ENCODE measurements around the gene PPIE. TPM values are rescaled to one million over a fixed set of nuclear protein-coding genes. Genes with fewer than 3 reads are reported as not detected.

The PPIE gene
- polyA plus RNA-seq (ENCODE audit: low read depth in 6 of 6), result 100 to 1,000 TPM in 2 of 6 donors, 10 to 100 TPM in 4; 52.8 to 118 (median 82.0) TPM

- peaks cover 0 to 13% (median 2%) of the 10 kb centered on the region in 7 donors for H3K9me3 Mint-ChIP-seq
- peak; percentile 98 for ATAC-seq (ENCODE audit: low read depth in 2 of 2)
- DNase-seq, result peak; percentile 78
- peak within 1 kb of the TSS; percentile 90 to 96 (median 94) for H3K27ac Mint-ChIP-seq
- peaks cover 4 to 24% of the 10 kb centered on the region in 2 donors for H3K36me3 Mint-ChIP-seq
- H3K27me3 Mint-ChIP-seq, result peaks cover 19 to 38% (median 33%) of the 10 kb centered on the region in 3 donors
- H3K4me3 Mint-ChIP-seq, result peak within 1 kb of the TSS; percentile 93 to 99 (median 97)
- peaks cover 19 to 32% (median 21%) of the 10 kb centered on the region in 3 donors for H3K4me1 Mint-ChIP-seq
These were observed at the start of gene PPIE for GRCh38 chr1:39738622-39739366. PPIE (plus strand) TSS chr1:39738882; CDS start chr1:39738901, 19 bp downstream.

GRCh38 chr1:39689214-39689613, 49.5 kb upstream of the PPIE start:
- ATAC-seq (ENCODE audit: low read depth in 2 of 2) (no peak), DNase-seq (no peak)
- Mint-ChIP-seq H3K9me3 (peaks cover 0 to 5% (median 3%) of the 10 kb centered on the region in 7 donors), H3K4me3 (peak overlapping the region in 2 of 8 donors; percentile 37 to 67), H3K27me3 (peaks cover 65 to 82% (median 67%) of the 10 kb centered on the region in 3 donors), H3K36me3 (peaks cover 0 to 25% of the 10 kb centered on the region in 2 donors), H3K4me1 (peaks cover 13 to 20% (median 18%) of the 10 kb centered on the region in 3 donors), H3K27ac (no peak overlapping the region)

GRCh38 chr1:39689635-39690034, 49.0 kb upstream of the PPIE start:
- DNase-seq (no peak), ATAC-seq (ENCODE audit: low read depth in 2 of 2) (no peak)
- H3K27me3 Mint-ChIP-seq, result peaks cover 67 to 82% (median 67%) of the 10 kb centered on the region in 3 donors
- peaks cover 0 to 5% (median 3%) of the 10 kb centered on the region in 7 donors for H3K9me3 Mint-ChIP-seq
- peaks cover 0 to 22% of the 10 kb centered on the region in 2 donors for H3K36me3 Mint-ChIP-seq
- H3K4me3 Mint-ChIP-seq, result peak overlapping the region in 2 of 8 donors; percentile 33 to 54
- no peak overlapping the region for H3K27ac Mint-ChIP-seq
- peaks cover 13 to 18% (median 16%) of the 10 kb centered on the region in 3 donors for H3K4me1 Mint-ChIP-seq

GRCh38 chr1:39690225-39690624, 48.5 kb upstream of the PPIE start:
- Mint-ChIP-seq H3K36me3 (peaks cover 0 to 16% of the 10 kb centered on the region in 2 donors), H3K4me1 (peaks cover 11 to 17% (median 13%) of the 10 kb centered on the region in 3 donors), H3K27me3 (peaks cover 67 to 82% (median 67%) of the 10 kb centered on the region in 3 donors), H3K9me3 (peaks cover 0 to 4% (median 1%) of the 10 kb centered on the region in 7 donors), H3K27ac (peak overlapping the region in 1 of 6 donors; percentile 74), H3K4me3 (peak overlapping the region; percentile 13 to 84 (median 68))
- ATAC-seq (ENCODE audit: low read depth in 2 of 2) (no peak), DNase-seq (no peak)

GRCh38 chr1:39690794-39691382, 47.8 kb upstream of the PPIE start:
- peaks cover 70 to 88% (median 71%) of the 10 kb centered on the region in 3 donors for H3K27me3 Mint-ChIP-seq
- peak overlapping the region in 1 of 6 donors; percentile 74 for H3K27ac Mint-ChIP-seq
- H3K9me3 Mint-ChIP-seq, result peaks cover 0 to 4% (median 1%) of the 10 kb centered on the region in 7 donors
- peaks cover 0 to 16% of the 10 kb centered on the region in 2 donors for H3K36me3 Mint-ChIP-seq
- peak overlapping the region; percentile 34 to 82 (median 74) for H3K4me3 Mint-ChIP-seq
- ATAC-seq (ENCODE audit: low read depth in 2 of 2) (no peak), DNase-seq (no peak)
- H3K4me1 Mint-ChIP-seq, result peaks cover 11 to 17% (median 13%) of the 10 kb centered on the region in 3 donors

GRCh38 chr1:39691383-39692151, 47.1 kb upstream of the PPIE start, which contains the start of gene HPCAL4:
HPCAL4 (minus strand) TSS chr1:39691433; CDS start chr1:39684603, 6,830 bp downstream.
- peaks cover 69 to 85% (median 70%) of the 10 kb centered on the region in 3 donors for H3K27me3 Mint-ChIP-seq
- H3K36me3 Mint-ChIP-seq, result peaks cover 0 to 9% of the 10 kb centered on the region in 2 donors
- peak; percentile 64 for DNase-seq
- H3K4me3 Mint-ChIP-seq, result peak within 1 kb of the TSS; percentile 35 to 88 (median 79)
- H3K27ac Mint-ChIP-seq, result peak within 1 kb of the TSS in 2 of 6 donors; percentile 32 to 74
- ATAC-seq (ENCODE audit: low read depth in 2 of 2), result peak; percentile 81 to 89
- H3K9me3 Mint-ChIP-seq, result peaks cover 0 to 1% (median 0%) of the 10 kb centered on the region in 7 donors
- H3K4me1 Mint-ChIP-seq, result peaks cover 11 to 17% (median 13%) of the 10 kb centered on the region in 3 donors

- Mint-ChIP-seq H3K4me3 (peak overlapping the region; percentile 35 to 88 (median 74)), H3K27ac (peak overlapping the region in 2 of 6 donors; percentile 27 to 32), H3K36me3 (peaks cover 0 to 8% of the 10 kb centered on the region in 2 donors), H3K27me3 (peaks cover 69 to 85% (median 73%) of the 10 kb centered on the region in 3 donors), H3K9me3 (peaks cover 0 to 1% (median 0%) of the 10 kb centered on the region in 7 donors), H3K4me1 (peaks cover 11 to 17% (median 13%) of the 10 kb centered on the region in 3 donors)
- ATAC-seq (ENCODE audit: low read depth in 2 of 2) (no peak), DNase-seq (no peak)
These were observed 46.3 kb upstream of the PPIE start for GRCh38 chr1:39692152-39693074.

GRCh38 chr1:39694026-39694425, 44.7 kb upstream of the PPIE start:
- peaks cover 11 to 17% (median 13%) of the 10 kb centered on the region in 3 donors for H3K4me1 Mint-ChIP-seq
- H3K9me3 Mint-ChIP-seq, result peaks cover 0 to 1% (median 0%) of the 10 kb centered on the region in 7 donors
- DNase-seq (no peak), ATAC-seq (ENCODE audit: low read depth in 2 of 2) (no peak)
- H3K27me3 Mint-ChIP-seq, result peaks cover 69 to 85% (median 72%) of the 10 kb centered on the region in 3 donors
- H3K36me3 Mint-ChIP-seq, result peaks cover 0 to 8% of the 10 kb centered on the region in 2 donors
- no peak overlapping the region for H3K4me3 Mint-ChIP-seq
- no peak overlapping the region for H3K27ac Mint-ChIP-seq

GRCh38 chr1:39695016-39695415, 43.7 kb upstream of the PPIE start:
- no peak overlapping the region for H3K4me3 Mint-ChIP-seq
- H3K27me3 Mint-ChIP-seq, result peaks cover 66 to 82% (median 67%) of the 10 kb centered on the region in 3 donors
- peaks cover 11 to 16% (median 12%) of the 10 kb centered on the region in 3 donors for H3K4me1 Mint-ChIP-seq
- ATAC-seq (ENCODE audit: low read depth in 2 of 2) (no peak), DNase-seq (no peak)
- H3K27ac Mint-ChIP-seq, result peak overlapping the region in 1 of 6 donors; percentile 54
- H3K9me3 Mint-ChIP-seq, result peaks cover 0 to 1% (median 0%) of the 10 kb centered on the region in 7 donors
- peaks cover 0 to 7% of the 10 kb centered on the region in 2 donors for H3K36me3 Mint-ChIP-seq

- no peak overlapping the region for H3K27ac Mint-ChIP-seq
- H3K4me3 Mint-ChIP-seq, result no peak overlapping the region
- no peaks in the 10 kb centered on the region for H3K36me3 Mint-ChIP-seq
- DNase-seq, result no peak
- ATAC-seq (ENCODE audit: low read depth in 2 of 2), result no peak
- H3K9me3 Mint-ChIP-seq, result peaks cover 0 to 1% (median 0%) of the 10 kb centered on the region in 7 donors
- peaks cover 62 to 78% (median 66%) of the 10 kb centered on the region in 3 donors for H3K27me3 Mint-ChIP-seq
- H3K4me1 Mint-ChIP-seq, result peaks cover 0 to 5% (median 0%) of the 10 kb centered on the region in 3 donors
These were observed 42.2 kb upstream of the PPIE start for GRCh38 chr1:39696448-39696847.

GRCh38 chr1:39698568-39698967, 40.1 kb upstream of the PPIE start:
- ATAC-seq (ENCODE audit: low read depth in 2 of 2) (no peak), DNase-seq (no peak)
- Mint-ChIP-seq H3K36me3 (no peaks in the 10 kb centered on the region), H3K4me3 (no peak overlapping the region), H3K9me3 (no peaks in the 10 kb centered on the region), H3K4me1 (no peaks in the 10 kb centered on the region), H3K27ac (no peak overlapping the region), H3K27me3 (peaks cover 58 to 73% (median 73%) of the 10 kb centered on the region in 3 donors)

- no peak overlapping the region for H3K27ac Mint-ChIP-seq
- H3K36me3 Mint-ChIP-seq, result no peaks in the 10 kb centered on the region
- no peak for ATAC-seq (ENCODE audit: low read depth in 2 of 2)
These were observed 39.3 kb upstream of the PPIE start for GRCh38 chr1:39699419-39699818.

More at GRCh38 chr1:39699419-39699818, 39.3 kb upstream of the PPIE start:
- Mint-ChIP-seq H3K4me1 (no peaks in the 10 kb centered on the region), H3K4me3 (no peak overlapping the region), H3K27me3 (peaks cover 53 to 69% (median 64%) of the 10 kb centered on the region in 3 donors), H3K9me3 (no peaks in the 10 kb centered on the region)
- no peak for DNase-seq

Measured in naive B cell (primary cell).